Measurements from ENCODE around the gene MVB12B.

The MVB12B gene

GRCh38 chr9:126363847-126364671 lies 37.4 kb downstream of the MVB12B start:
- DNase-seq: no peak

- no peak for DNase-seq
Measured at GRCh38 chr9:126365780-126366179, 39.2 kb downstream of the MVB12B start.

DNA sequence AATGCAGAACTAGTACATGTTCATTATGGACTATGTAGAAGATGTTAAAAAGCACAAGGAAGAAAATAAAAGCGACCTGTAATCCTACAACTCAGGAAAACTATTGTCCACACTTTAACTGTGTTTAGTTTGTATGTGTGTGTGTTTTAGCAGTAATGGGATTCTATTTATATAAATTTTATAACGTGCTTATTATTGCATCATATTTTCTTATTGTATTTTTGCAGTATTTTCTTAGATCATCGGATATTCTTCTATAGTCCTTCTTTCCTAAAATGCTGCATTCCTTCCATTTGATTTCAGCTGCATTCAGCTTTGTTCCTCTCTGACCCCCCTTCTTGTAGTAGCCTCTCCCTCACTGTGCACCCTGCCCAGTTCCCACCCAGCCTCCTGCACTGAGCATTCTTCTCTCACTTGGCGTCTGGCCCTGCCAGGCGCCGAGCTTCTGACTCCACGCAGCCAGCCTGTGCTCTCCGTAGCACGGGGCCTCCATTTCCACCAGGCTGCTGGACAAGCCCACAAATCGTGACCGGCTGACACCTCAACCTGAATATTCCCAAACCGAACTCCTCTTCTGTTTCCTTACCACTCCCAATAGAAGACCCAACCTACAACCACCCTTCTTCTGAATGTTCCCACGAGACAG lies 39.9 kb downstream of the MVB12B start:
- no peak for DNase-seq

GRCh38 chr9:126367139-126367538 lies 40.5 kb downstream of the MVB12B start:
- no peak for DNase-seq

DNA sequence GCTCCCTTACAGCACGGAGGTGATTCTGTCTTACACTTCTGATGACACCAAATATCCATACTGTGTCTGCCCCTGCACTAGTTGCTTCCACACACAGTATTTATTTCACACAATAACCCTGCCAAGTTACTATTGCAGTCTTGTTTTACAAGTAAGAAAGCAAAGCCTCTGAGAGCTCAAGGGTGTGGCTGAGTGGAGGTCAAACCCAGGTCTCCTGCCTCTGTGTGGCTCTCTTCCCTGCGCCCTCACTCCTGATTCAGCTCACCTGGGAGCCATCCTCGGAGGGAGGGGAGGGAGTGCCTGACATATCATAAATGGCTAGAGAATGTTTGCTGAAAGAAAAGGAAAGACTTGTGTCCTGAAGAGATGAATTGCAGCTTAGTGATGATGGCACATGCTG lies 41.0 kb downstream of the MVB12B start:
- DNase-seq: no peak

DNA sequence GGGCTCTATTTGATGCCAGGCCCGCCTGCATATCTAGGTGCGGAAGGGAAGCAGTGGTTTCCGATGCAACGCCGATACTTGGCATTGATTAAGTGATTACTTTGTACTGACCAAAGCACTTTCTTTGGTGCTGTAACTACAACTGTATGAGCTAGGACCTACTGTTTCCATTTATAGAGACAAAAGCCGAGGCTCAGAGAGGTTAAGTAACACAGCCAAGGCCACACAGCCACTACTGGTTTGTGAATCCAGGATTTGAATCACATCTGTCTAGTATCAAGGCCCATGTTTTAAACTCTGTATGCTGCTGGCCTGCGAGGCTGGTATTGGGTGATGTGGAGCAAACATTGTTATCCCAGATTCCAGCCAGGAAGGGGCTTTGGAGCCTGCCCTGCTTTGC lies 41.4 kb downstream of the MVB12B start:
- DNase-seq: no peak

GRCh38 chr9:126371007-126371870 lies 44.6 kb downstream of the MVB12B start:
- DNase-seq: no peak

- DNase-seq: no peak
Measured at GRCh38 chr9:126372716-126373115, 46.1 kb downstream of the MVB12B start.

GRCh38 chr9:126373241-126373640 lies 46.6 kb downstream of the MVB12B start:
- DNase-seq: no peak

GRCh38 chr9:126374366-126374781 lies 47.7 kb downstream of the MVB12B start:
- no peak for DNase-seq

DNA sequence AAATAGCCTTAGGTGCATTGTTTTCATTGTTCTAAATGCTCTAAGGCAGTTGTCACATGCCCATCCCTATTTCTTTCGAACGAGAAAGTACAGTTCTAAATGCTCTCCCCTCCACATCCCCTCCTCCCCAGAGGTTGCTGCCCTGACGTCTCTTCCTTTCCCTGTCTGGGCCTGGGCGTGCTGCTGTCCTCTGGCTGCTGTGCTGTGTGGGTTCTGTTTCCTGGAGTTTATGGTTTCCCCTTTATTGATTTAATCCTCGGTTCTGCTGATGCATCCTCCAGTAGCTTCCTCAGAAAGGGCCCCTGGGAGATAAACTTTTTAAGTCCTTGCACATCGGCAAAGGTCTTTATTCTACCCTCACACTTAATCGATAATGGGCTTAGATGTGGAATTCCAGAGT lies 48.8 kb downstream of the MVB12B start:
- no peak for DNase-seq

- no peak for DNase-seq
Measured at GRCh38 chr9:126376311-126377175, 49.9 kb downstream of the MVB12B start.

DNA sequence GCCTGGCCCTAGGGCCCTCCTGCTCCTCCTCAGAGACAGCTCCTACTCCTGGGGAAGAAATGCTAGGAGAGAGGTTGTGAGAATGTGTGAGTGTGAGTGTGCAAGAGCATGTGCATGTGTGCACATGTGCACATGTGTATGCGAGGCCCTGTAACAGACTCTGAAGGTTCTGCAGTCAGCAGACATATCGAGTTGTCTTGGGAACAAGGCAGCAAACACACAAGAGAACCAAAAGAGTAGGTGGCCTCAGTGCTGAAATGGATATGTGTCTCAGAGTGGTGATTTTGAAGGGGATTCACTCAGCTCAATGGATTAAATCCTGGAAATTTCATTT lies 50.5 kb downstream of the MVB12B start:
- no peak for DNase-seq

- DNase-seq: no peak
Measured at GRCh38 chr9:126377536-126377935, 50.9 kb downstream of the MVB12B start.

DNA sequence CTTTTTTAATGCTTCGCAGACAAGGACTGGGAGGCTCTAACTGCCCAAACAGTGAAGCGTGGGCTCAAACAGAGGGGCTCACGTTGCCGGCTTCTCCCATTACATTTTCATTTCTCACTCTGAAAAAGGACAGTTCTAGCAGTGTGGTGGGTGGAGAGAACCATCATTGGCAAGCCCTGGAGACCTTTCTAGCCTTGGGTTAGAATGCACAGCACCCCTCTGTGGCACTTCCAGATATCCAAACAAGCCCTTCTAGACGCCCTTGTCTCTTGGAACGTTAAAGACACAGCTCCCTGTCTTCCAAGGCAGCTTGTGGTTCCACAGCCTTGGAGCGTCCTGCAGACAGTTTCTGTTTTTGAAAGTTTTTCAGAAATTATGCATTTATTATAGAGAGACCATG lies 52.1 kb downstream of the MVB12B start:
- DNase-seq: no peak

DNA sequence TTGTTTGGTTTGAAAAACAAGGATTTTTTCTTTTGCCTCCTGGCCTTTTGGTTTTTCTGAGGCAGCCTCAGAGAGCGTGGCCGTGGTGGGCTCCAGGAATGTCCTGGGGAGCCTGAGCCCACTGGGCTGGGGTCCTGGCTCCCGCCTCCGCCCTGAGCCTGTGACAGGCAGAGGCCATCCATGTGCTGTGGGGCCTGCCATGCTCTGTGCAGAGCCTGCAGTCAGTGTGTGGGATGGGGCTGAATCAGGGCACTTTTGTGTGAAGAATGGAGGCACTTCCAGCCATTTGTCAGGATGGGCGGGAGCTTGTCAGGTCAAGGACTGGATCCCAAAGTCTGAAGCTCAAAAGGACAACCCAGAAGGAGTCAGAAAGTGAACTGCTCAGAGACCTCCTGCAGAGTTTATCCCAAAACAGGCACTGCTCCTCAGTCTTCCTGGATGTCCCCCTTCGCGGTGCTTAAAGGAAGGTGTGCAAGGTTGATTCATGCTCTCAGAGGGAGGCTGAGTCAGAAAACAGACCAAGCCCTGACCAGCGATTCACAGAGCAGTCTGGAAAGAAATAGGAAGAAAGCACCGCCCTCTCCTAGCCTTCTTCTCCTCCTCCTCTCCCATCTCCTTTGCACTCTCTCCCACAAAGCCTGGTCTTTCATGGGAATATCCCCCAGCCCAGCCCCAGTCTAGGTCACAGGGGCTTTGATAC lies 53.2 kb downstream of the MVB12B start:
- no peak for DNase-seq

DNA sequence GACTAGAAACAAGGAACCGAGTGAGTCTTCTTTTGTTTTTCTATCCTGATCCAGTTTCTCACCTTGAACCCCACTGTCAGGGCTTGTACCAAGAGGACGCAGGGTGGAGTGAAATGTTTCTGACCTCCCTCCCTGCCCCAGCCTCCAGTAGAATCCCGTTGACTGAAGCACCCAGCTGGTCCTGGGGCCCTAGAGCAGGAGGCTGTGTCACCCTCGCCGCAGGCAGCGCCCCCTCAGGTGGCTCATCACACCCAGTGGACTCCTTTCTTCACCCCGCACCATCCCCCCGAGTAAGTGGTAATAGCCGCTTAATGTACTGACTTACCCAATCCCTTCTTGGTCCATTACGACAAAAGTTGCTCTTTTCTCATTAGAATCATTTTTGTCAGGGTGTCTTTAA lies 53.8 kb downstream of the MVB12B start:
- no peak for DNase-seq

DNA sequence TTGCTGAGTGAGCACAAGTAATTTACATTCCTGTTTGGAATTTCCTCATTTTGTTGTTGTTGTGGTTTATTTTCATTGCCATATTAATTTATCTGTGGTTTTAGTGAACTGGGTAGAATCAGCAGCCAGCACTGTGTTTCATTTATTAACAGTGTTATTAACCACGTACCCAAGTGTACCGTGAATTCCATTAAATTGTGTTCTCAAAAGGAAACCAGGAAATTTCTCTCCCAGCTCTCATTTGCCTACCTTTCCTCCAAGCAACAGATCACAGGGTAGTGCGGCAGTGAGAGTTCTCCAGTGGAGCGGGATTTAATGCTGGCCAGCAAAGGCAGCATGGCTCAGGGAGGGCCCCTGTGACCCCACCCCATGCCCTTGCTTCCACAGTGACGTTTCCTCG lies 54.6 kb downstream of the MVB12B start:
- DNase-seq: no peak

- no peak for DNase-seq
Measured at GRCh38 chr9:126383406-126384046, 56.9 kb downstream of the MVB12B start.

DNA sequence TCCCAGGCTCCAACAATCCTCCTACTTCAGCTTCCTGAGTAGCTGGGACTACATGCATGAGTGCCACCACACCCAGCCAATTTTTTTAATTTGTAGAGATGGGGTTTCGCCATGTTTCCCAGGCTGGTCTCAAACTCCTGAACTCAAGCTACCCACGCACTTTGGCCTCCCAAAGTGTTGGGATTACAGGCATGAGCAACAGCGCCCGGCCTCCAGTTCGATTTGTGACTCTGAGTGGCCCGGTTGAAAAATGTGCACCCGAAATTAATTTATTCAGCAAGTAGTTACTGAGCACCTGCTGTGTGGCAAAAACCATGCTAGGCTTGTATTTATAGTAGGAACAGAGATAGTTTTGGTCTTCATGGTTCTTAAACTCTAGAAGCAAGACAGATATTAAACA lies 58.3 kb downstream of the MVB12B start:
- no peak for DNase-seq

DNA sequence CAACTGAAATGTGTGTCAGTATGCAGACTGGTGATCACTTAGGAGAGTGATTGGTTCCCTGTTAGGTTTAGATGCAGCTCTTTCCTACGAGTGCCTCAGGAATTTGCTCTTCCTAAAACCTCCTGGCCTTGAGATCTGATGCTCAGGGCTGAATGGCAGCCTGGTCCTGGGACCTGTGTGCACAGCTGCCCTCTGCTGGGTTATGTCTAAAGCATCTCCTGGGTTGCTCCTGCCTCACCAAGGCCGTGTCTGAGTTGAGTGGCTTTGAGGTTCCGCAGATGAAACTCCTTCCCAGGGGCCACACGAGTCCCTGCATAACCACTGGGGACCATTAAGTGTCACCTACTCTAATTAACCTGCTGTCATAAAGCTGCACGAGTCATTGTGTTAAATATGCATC lies 59.5 kb downstream of the MVB12B start:
- DNase-seq: no peak

- no peak for DNase-seq
Measured at GRCh38 chr9:126386776-126387175, 60.1 kb downstream of the MVB12B start.

Data from CD4-positive, alpha-beta T cell treated with Interleukin-12 subunit alpha and Interleukin-12 subunit beta, for 1 hour (primary cell).